ENCODE measurements around the gene ZC3HAV1L. TPM values are rescaled to one million over a fixed set of nuclear protein-coding genes. Genes with fewer than 3 reads are reported as not detected.
A peak's percentile ranks its signal among the peaks of the same experiment; 100 is the strongest.

Gene ZC3HAV1L
- total and polyA plus RNA-seq, 10 donors = 0.08 to 27.7 (median 11.6) TPM

- Histone ChIP-seq H3K36me3 (peaks cover 0 to 8% (median 0%) of the 10 kb centered on the region in 6 donors), H3K9me3 (no peaks in the 10 kb centered on the region), H3K4me3 (no peak overlapping the region), H3K27me3 (replicated peaks in 1 of 7) (peaks cover 0 to 15% (median 0%) of the 10 kb centered on the region in 7 donors), H3K4me1 (peaks cover 0 to 42% (median 25%) of the 10 kb centered on the region in 6 donors), H3K27ac (no peak overlapping the region)
- intact Hi-C loops (cut with DNase I; ENCODE audit: low total_unique reads) = no loop called here
- 62 to 85% (median 70%) methylated on average over 3 of the region's 3 CpGs for WGBS, 5 donors
- TF ChIP-seq POLR2AphosphoS5 (IDR thresholded peaks at IDR 0.05) (no peak), POLR2A (IDR thresholded peaks at IDR 0.05) (no peak)
- no peak for DNase-seq
Observed at GRCh38 chr7:139036901-139037300, 1.1 kb upstream of the ZC3HAV1L start.

DNA sequence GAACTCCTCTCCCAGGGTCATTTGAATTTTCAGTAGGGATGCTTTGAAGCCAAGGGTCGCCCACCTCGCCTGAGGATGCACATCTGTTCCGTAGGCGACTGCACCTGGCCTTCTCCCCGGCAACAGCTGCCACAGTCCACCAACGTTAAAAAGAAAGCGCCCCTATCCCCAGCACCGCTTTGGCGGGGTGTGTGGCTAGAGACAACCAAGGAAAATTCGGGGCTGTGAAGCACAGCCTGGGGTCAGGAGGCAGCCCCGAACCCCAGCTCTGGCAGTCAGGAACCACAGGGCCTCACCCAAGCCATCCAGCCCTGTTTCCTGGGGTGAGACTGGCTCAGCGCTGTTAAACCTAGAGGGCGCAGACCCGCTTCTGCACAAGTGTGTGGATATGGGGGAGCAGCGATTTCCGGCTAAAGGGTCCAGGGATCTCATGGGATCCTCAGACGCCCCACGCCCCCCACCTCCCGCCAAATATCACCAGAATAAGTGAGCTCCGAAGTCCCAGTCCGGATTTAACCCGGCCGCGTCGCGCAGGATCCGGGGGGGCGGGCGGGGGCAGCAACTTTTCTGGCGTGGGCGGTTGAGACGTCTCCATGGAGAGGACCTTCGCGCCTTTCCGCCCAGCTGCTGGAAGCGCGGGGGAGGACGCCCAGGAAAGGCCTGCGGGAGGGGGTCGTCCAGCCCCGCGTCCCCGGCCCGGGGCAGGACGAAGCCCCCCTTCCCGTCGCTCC is 822 bp downstream of the ZC3HAV1L start:
- Histone ChIP-seq H3K27me3 (replicated peaks in 1 of 7) (peaks cover 0 to 15% (median 0%) of the 10 kb centered on the region in 7 donors), H3K36me3 (peaks cover 0 to 13% (median 0%) of the 10 kb centered on the region in 6 donors), H3K4me1 (peaks cover 0 to 35% (median 23%) of the 10 kb centered on the region in 6 donors), H3K27ac (peak overlapping the region; percentile 63 to 85 (median 81)), H3K4me3 (peak overlapping the region; percentile 78 to 95 (median 86)), H3K9me3 (no peaks in the 10 kb centered on the region)
- intact Hi-C loops (cut with DNase I; ENCODE audit: low total_unique reads) = no loop called here
- no peak for TF ChIP-seq POLR2AphosphoS5 (IDR thresholded peaks at IDR 0.05)
- no peak for TF ChIP-seq POLR2A (IDR thresholded peaks at IDR 0.05)
- TF ChIP-seq, protein P1, sequence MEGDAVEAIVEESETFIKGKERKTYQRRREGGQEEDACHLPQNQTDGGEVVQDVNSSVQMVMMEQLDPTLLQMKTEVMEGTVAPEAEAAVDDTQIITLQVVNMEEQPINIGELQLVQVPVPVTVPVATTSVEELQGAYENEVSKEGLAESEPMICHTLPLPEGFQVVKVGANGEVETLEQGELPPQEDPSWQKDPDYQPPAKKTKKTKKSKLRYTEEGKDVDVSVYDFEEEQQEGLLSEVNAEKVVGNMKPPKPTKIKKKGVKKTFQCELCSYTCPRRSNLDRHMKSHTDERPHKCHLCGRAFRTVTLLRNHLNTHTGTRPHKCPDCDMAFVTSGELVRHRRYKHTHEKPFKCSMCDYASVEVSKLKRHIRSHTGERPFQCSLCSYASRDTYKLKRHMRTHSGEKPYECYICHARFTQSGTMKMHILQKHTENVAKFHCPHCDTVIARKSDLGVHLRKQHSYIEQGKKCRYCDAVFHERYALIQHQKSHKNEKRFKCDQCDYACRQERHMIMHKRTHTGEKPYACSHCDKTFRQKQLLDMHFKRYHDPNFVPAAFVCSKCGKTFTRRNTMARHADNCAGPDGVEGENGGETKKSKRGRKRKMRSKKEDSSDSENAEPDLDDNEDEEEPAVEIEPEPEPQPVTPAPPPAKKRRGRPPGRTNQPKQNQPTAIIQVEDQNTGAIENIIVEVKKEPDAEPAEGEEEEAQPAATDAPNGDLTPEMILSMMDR (IDR thresholded peaks at IDR 0.05 in 8 of 11, conservative IDR thresholded peaks at IDR 0.05 in 3 of 11) = no peak
- 9 to 44% (median 12%) methylated on average over 12 to 47 of the region's 47 CpGs for WGBS, 5 donors
- no peak for DNase-seq

DNA sequence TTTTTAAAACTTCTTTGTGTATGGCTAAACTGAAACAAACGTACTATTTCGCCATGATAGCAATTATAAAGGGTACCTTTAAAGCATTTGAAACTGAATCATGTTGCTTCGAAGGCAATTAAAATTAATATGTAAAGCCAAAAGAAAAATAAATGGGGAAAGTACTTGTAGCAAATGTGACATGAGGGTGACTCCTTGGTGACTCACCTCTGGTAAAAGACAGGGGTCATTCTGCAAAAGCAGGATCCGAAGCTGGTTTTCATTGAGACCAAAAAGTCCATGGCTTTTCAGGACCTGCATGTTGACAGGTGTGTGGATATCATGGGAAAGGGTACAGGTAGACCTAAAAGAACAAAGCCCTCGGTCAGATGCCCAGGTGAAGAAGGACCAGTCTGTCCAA is 1.5 kb downstream of the ZC3HAV1L start:
- Histone ChIP-seq H3K9me3 (no peaks in the 10 kb centered on the region), H3K27ac (peak overlapping the region in 2 of 8 donors; percentile 81 to 83), H3K36me3 (peaks cover 0 to 20% (median 0%) of the 10 kb centered on the region in 6 donors), H3K4me1 (peaks cover 0 to 35% (median 23%) of the 10 kb centered on the region in 6 donors), H3K27me3 (replicated peaks in 1 of 7) (peaks cover 0 to 15% (median 0%) of the 10 kb centered on the region in 7 donors), H3K4me3 (peak overlapping the region in 2 of 8 donors; percentile 82 to 86)
- no peak for DNase-seq
- intact Hi-C loops (cut with DNase I; ENCODE audit: low total_unique reads) = no loop called here
- 92 to 98% (median 93%) methylated on average over 5 of the region's 5 CpGs for WGBS, 5 donors
- TF ChIP-seq POLR2A (IDR thresholded peaks at IDR 0.05) (no peak), POLR2AphosphoS5 (IDR thresholded peaks at IDR 0.05) (no peak)
- TF ChIP-seq, protein P1 (IDR thresholded peaks at IDR 0.05 in 8 of 11, conservative IDR thresholded peaks at IDR 0.05 in 3 of 11) = no peak

- no peak for DNase-seq
- TF ChIP-seq, protein P1 (IDR thresholded peaks at IDR 0.05 in 8 of 11, conservative IDR thresholded peaks at IDR 0.05 in 3 of 11) = no peak
- no peak for TF ChIP-seq POLR2A (IDR thresholded peaks at IDR 0.05)
- TF ChIP-seq POLR2AphosphoS5 (IDR thresholded peaks at IDR 0.05) = no peak
- H3K27me3 ChIP-seq (replicated peaks in 1 of 7) = peaks cover 0 to 15% (median 0%) of the 10 kb centered on the region in 7 donors
- intact Hi-C loops (cut with DNase I; ENCODE audit: low total_unique reads) = no loop called here
- no peak overlapping the region for H3K27ac ChIP-seq
- H3K9me3 ChIP-seq = no peaks in the 10 kb centered on the region
- H3K36me3 ChIP-seq = peaks cover 0 to 28% (median under 1%) of the 10 kb centered on the region in 6 donors
- WGBS, 5 donors = 87 to 94% (median 91%) methylated on average over 6 of the region's 6 CpGs
- H3K4me3 ChIP-seq = no peak overlapping the region
- H3K4me1 ChIP-seq = peaks cover 0 to 35% (median 23%) of the 10 kb centered on the region in 6 donors
Observed at GRCh38 chr7:139033346-139034114, 2.3 kb downstream of the ZC3HAV1L start.
